NCI-H345 treated with DMSO at 0.1 percent for 48 hours (cell line): ENCODE data around the gene PLCL1.
"Not testable (repeated sequence)": the region's sequence is repeated elsewhere in the genome, so short reads cannot be mapped to it uniquely, and the experiment has no call there.

Experiments used
- DNase-seq: peaks from one replicate; lab custom pipeline; 2025; ENCODE audit not compliant: unreplicated experiment; lab: John Stamatoyannopoulos, UW

PLCL1 gene

DNA sequence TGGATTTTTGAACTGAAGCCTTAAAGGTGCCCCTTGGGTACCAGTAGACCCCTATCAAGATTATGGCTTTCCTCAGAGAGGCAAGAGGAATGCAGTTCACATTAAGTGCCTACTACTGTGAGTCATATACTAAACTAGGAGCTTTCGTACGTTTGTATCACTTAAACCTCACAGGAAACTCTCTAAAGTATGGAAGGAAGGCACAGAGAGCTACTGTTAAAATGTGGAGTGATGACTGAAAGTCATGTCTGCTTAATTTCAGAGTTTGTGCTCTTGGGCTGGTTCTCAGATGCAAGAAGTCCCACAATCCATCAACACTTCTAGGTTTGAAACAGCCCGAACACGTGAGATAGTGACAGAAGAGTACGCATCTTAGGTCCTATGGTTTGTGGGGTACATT is 4.7 kb downstream of the PLCL1 start:
- no peak for DNase-seq

- DNase-seq: no peak
Measured at GRCh38 chr2:197810016-197810415, 5.6 kb downstream of the PLCL1 start.

- no peak for DNase-seq
Measured at GRCh38 chr2:197810491-197810890, 6.1 kb downstream of the PLCL1 start.

DNA sequence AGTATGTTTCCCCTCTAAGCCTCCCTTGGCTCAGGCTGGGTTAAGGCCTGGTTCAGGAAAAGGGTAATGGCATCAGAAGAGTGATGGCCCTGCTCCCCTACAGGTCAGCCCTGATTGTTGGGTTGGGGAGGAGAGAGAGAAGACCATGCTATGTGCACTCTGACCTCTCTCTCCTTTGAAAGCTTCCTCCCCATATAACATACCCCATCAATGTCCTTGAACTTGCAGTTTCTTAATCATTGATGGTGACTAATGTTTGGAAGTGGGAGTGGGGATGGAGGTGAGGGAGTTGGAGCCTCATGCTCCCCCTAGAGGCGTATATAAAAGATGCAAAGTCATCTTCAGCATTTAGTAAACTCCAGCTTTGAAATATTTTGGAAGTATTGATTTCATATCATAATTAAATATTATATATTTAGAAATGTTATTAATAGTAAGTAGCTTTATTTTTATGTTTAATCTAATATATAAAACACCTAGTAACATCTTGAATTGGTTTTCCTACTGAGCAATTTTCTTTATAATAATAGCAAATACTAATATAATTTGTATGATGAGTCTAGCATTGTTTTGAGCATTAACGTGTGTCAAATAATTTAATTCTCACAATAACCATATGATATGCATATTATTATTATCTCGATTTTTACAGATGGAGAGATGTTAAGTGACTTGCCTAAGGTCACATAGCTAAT is 8.8 kb downstream of the PLCL1 start:
- no peak for DNase-seq

- no peak for DNase-seq
Measured at GRCh38 chr2:197814526-197814925, 10.1 kb downstream of the PLCL1 start.

GRCh38 chr2:197821550-197822289 is 17.3 kb downstream of the PLCL1 start:
- no peak for DNase-seq

DNA sequence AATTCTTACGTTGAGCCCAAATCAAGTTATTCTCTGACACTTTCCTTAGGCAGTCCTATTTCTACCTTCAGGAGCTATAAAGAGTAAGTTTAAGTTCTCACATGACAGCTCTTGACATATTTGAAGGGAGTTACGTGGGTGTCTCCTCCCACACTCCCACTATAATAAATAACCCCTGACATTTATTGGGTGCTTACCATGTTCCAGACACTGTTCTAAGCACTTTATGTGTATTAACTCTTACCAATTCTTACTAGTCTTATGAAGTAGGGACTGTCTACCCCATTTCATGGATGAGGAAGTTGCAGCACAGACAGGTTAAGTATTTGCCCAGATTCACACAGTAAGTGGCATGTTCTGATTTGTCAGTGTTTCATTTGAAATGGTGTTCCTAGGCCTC is 17.9 kb downstream of the PLCL1 start:
- DNase-seq: no peak

GRCh38 chr2:197827618-197828017 is 23.2 kb downstream of the PLCL1 start:
- DNase-seq: no peak

GRCh38 chr2:197828464-197829135 is 24.2 kb downstream of the PLCL1 start:
- DNase-seq: no peak

- not testable (repeated sequence) for DNase-seq
Measured at GRCh38 chr2:197834771-197835170, 30.4 kb downstream of the PLCL1 start.

DNA sequence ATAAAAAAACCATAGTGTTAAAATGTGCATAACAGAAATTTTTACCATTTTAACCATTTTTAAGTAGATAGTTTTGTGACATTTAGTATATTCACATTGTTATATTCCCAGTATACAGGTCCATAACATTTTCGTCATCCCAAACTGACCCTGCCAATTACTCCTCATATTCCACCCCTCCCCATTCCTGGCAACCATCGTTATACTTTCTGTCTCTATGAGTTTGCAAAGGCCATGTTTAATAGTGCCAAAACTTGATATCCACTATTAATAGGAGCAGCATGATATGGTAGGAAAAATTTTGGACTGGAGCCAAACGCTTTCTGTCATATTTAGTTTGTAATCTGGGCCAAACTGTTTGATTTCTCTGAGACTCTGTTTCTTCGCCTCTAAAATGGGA is 30.9 kb downstream of the PLCL1 start:
- no peak for DNase-seq

GRCh38 chr2:197838036-197838435 is 33.6 kb downstream of the PLCL1 start:
- DNase-seq: no peak

DNA sequence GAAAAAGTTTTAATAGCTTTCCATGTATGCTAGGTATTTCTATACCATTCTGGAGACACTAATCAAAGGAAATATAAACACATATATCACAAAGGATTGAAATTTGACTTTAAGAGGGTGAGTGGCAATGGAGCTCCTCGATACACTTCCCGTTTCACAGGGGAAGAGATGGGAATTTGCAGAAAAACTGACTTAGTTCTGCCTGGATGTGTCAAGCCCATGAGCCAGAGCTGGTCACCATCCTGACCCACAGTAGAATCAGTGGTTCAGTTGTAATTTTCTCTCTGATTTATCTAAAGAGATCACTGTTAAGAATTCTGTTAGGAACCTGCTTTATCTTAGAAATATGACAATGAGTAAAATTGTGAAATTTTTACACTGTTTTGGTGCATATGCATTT is 34.2 kb downstream of the PLCL1 start:
- no peak for DNase-seq

DNA sequence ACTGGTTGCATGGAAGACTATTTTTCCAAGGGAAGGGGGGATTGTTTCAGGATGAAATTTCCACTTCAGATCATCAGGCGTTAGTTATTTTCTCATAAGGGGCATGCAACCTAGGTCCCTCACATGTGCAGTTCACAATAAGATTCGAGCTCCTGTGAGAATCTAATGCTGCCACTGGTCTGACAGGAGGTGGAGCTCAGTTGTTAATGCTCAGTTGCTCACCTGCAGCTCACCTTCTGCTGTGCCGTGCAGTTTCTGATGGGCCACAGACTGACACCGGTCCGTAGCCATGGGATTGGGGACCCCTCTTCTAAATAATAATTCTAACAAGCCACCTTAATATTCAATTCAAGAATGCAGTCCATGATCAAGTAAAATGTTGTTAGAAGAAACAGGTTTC is 34.9 kb downstream of the PLCL1 start:
- DNase-seq: no peak

DNA sequence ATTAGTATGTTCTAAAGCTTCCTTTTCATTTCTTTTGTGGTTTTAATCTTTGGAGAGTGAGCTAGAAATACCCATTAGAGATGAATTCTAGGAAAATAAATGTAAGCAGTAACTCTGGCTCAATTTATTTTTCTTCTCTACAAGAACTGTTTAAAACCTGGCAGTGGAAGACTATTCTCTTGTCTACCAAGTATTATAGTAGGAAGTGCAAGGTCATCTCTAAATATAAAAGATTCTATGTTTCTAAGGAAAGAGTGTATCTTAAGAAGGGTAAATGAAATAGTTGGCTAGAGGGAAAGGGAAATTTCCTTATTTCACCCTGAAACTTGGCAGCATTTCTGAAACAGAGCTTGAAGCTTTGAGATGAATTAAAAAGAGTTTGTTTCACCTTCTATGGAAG is 35.5 kb downstream of the PLCL1 start:
- no peak for DNase-seq

DNA sequence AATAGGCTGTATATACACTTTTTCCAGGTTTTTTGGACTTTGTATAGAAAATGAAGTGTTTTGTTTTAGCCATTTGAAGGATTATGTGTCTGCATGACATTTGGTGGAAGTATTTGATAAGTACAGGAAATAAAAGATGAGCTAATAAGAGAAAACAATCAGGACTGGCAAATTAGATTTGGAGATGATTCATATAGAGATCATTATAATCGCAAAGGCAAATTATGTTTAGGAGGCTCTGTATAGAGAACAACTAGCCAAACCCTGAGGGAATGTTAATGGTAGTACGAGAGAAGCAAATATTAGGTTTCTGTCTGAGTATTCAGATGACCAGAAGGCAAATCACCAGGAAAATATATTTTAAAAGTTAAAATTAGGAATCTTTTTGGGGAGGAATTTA is 41.7 kb downstream of the PLCL1 start:
- no peak for DNase-seq

- no peak for DNase-seq
Measured at GRCh38 chr2:197846777-197847176, 42.4 kb downstream of the PLCL1 start.

- no peak for DNase-seq
Measured at GRCh38 chr2:197847651-197848401, 43.4 kb downstream of the PLCL1 start.

- DNase-seq: no peak
Measured at GRCh38 chr2:197848602-197849001, 44.2 kb downstream of the PLCL1 start.

DNA sequence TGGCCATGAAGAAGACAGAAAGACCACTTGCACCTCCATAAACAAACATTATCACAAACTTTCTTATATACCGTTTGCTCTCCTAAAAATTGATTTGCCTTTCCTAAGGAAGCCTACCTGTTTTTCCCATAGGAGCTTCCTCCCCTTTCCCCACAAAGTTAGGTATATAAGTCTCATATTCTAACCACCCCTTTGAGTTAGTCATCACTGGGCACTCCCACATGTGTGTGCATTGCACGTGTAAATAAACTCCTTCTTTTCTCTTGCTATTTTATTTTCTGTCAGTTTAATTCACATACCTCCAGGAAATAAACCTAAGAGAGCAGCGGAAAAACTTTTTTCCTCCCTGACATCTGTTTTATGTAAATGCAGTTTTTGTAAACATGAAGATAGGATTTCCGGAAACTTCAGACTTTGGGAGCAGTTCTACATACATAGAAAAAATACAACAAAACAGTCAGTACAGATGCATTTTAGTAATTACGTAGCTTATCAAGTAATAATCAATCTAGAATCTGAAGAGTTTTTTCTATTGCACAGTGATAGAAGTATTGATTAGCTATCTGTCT is 46.6 kb downstream of the PLCL1 start:
- DNase-seq: no peak

DNA sequence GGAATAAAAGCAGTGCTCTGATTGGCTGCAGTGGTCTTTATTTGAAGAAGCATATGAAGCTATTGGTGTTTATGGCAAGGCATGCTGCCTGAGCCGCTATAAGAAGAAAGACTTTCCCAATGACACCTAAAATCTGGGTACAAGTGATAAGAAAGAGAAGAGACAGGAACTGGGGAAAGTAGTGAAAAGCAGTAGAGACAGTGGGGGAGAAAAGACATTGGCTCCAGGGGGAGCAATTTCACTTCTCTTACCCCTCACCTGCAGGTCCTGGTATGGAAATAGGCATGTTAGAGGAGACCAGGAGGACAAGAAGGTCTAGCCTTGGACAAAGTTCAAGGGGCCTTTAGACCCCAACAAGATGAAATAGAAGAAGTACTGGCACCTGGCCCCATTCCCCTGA is 47.1 kb downstream of the PLCL1 start:
- no peak for DNase-seq
